Urinary bladder (tissue), 4 donors: ENCODE measurements around the gene CNMD. TPM values are rescaled to one million over a fixed set of nuclear protein-coding genes. Genes with fewer than 3 reads are reported as not detected.

Experiments
- DNase-seq: peaks from one replicate; pipeline ENCODE4 v3.0.0-alpha.2; 2015; ENCODE audit errors: extremely low spot score
- H3K27ac ChIP-seq: one replicate; pipeline ENCODE4 v1.5.1; 2013; ENCODE audit warnings: low read depth, mild to moderate bottlenecking, moderate library complexity
- H3K36me3 ChIP-seq: one replicate; pipeline ENCODE4 v1.6.1; 2013; ENCODE audit warnings: mild to moderate bottlenecking, moderate library complexity; ENCODE audit not compliant: insufficient read depth
- H3K4me1 ChIP-seq: one replicate; pipeline ENCODE4 v1.6.1; 2013; ENCODE audit warnings: mild to moderate bottlenecking, moderate library complexity; ENCODE audit not compliant: insufficient read depth
- H3K4me3 ChIP-seq: one replicate; pipeline ENCODE4 v1.5.1; 2013; ENCODE audit warnings: low read depth, low read length
- WGBS: extraction: QIAGEN DNeasy Blood & Tissue Kit; methylation state at CpG from one replicate; pipeline ENCODE4 v1.1.7; 2013; 5-methylcytosine and 5-hydroxymethylcytosine counted together
- polyA plus RNA-seq: library from polyadenylated mRNA; stranded (reverse); fragments of 200-250 nt; gene quantifications from one replicate; pipeline ENCODE4 v1.2.3, GENCODE V29; 2013
- total RNA-seq: library from RNA; depleted of rRNA; stranded (reverse); fragments of >200 nt; gene quantifications from one replicate; pipeline ENCODE4 v1.2.3, GENCODE V29; 2014
- donor health status: healthy with polysubstance abuse.
- donor health status: healthy.

Gene CNMD
- total and polyA plus RNA-seq, 2 donors = 0.42 TPM; not detected in 1

- WGBS = 45% methylated on average over 4 of the region's 4 CpGs
- no peak overlapping the region for H3K27ac ChIP-seq
- H3K4me3 ChIP-seq = no peak overlapping the region
- no peak for DNase-seq
- H3K4me1 ChIP-seq = no peaks in the 10 kb centered on the region
- no peaks in the 10 kb centered on the region for H3K36me3 ChIP-seq
Observed at GRCh38 chr13:52767949-52768516, 28.4 kb upstream of the CNMD start.

- Histone ChIP-seq H3K27ac (no peak overlapping the region), H3K36me3 (no peaks in the 10 kb centered on the region), H3K4me3 (no peak overlapping the region), H3K4me1 (no peaks in the 10 kb centered on the region)
- DNase-seq = no peak
- WGBS = 62% methylated on average over 11 of the region's 11 CpGs
Observed at GRCh38 chr13:52765611-52766390, 26.2 kb upstream of the CNMD start.

GRCh38 chr13:52760077-52760476 lies 20.5 kb upstream of the CNMD start:
- DNase-seq = no peak
- Histone ChIP-seq H3K36me3 (no peaks in the 10 kb centered on the region), H3K4me3 (no peak overlapping the region), H3K4me1 (no peaks in the 10 kb centered on the region), H3K27ac (no peak overlapping the region)
- 24% methylated on average over 2 of the region's 2 CpGs for WGBS

- Histone ChIP-seq H3K4me3 (no peak overlapping the region), H3K4me1 (no peaks in the 10 kb centered on the region), H3K27ac (no peak overlapping the region), H3K36me3 (no peaks in the 10 kb centered on the region)
- DNase-seq = no peak
- WGBS = 65% methylated on average over 3 of the region's 3 CpGs
Observed at GRCh38 chr13:52758114-52758513, 18.5 kb upstream of the CNMD start.

GRCh38 chr13:52751196-52751595 lies 11.6 kb upstream of the CNMD start:
- DNase-seq = no peak
- WGBS = 86% methylated on average over 5 of the region's 5 CpGs
- no peaks in the 10 kb centered on the region for H3K36me3 ChIP-seq
- no peaks in the 10 kb centered on the region for H3K4me1 ChIP-seq
- no peak overlapping the region for H3K27ac ChIP-seq
- H3K4me3 ChIP-seq = no peak overlapping the region

- no peak overlapping the region for H3K4me3 ChIP-seq
- H3K4me1 ChIP-seq = no peaks in the 10 kb centered on the region
- H3K27ac ChIP-seq = no peak overlapping the region
- no peak for DNase-seq
- H3K36me3 ChIP-seq = no peaks in the 10 kb centered on the region
- WGBS = 70% methylated on average over 1 of the region's 1 CpG
Observed at GRCh38 chr13:52750713-52751112, 11.1 kb upstream of the CNMD start.

GRCh38 chr13:52749419-52749818 lies 9.8 kb upstream of the CNMD start:
- H3K4me3 ChIP-seq = no peak overlapping the region
- WGBS = 32% methylated on average over 5 of the region's 5 CpGs
- no peak overlapping the region for H3K27ac ChIP-seq
- no peaks in the 10 kb centered on the region for H3K36me3 ChIP-seq
- no peaks in the 10 kb centered on the region for H3K4me1 ChIP-seq
- DNase-seq = no peak

GRCh38 chr13:52746141-52746540 lies 6.5 kb upstream of the CNMD start:
- WGBS = 76% methylated on average over 3 of the region's 3 CpGs
- H3K27ac ChIP-seq = no peak overlapping the region
- H3K36me3 ChIP-seq = no peaks in the 10 kb centered on the region
- no peak for DNase-seq
- H3K4me1 ChIP-seq = no peaks in the 10 kb centered on the region
- no peak overlapping the region for H3K4me3 ChIP-seq

- Histone ChIP-seq H3K36me3 (no peaks in the 10 kb centered on the region), H3K27ac (no peak overlapping the region), H3K4me3 (no peak overlapping the region), H3K4me1 (no peaks in the 10 kb centered on the region)
- WGBS = 51% methylated on average over 6 of the region's 6 CpGs
- DNase-seq = no peak
Observed at GRCh38 chr13:52744842-52745375, 5.3 kb upstream of the CNMD start.

GRCh38 chr13:52743988-52744387 lies 4.4 kb upstream of the CNMD start:
- Histone ChIP-seq H3K4me3 (no peak overlapping the region), H3K4me1 (no peaks in the 10 kb centered on the region), H3K36me3 (no peaks in the 10 kb centered on the region), H3K27ac (no peak overlapping the region)
- WGBS = 95% methylated on average over 3 of the region's 3 CpGs
- DNase-seq = no peak

- no peak overlapping the region for H3K27ac ChIP-seq
- H3K36me3 ChIP-seq = no peaks in the 10 kb centered on the region
- WGBS = 77% methylated on average over 1 of the region's 1 CpG
- DNase-seq = no peak
- H3K4me1 ChIP-seq = no peaks in the 10 kb centered on the region
- no peak overlapping the region for H3K4me3 ChIP-seq
Observed at GRCh38 chr13:52743569-52743968, 3.9 kb upstream of the CNMD start.

- H3K27ac ChIP-seq = no peak overlapping the region
- H3K36me3 ChIP-seq = no peaks in the 10 kb centered on the region
- 4% methylated on average over 75 of the region's 75 CpGs for WGBS
- no peak for DNase-seq
- no peaks in the 10 kb centered on the region for H3K4me1 ChIP-seq
- peak overlapping the region; percentile 38 for H3K4me3 ChIP-seq
Observed at GRCh38 chr13:52738719-52739467, 727 bp downstream of the CNMD start.

GRCh38 chr13:52737965-52738364 lies 1.7 kb downstream of the CNMD start:
- WGBS = 61% methylated on average over 4 of the region's 4 CpGs
- no peak for DNase-seq
- H3K4me1 ChIP-seq = no peaks in the 10 kb centered on the region
- H3K4me3 ChIP-seq = no peak overlapping the region
- H3K27ac ChIP-seq = no peak overlapping the region
- no peaks in the 10 kb centered on the region for H3K36me3 ChIP-seq

- no peak overlapping the region for H3K27ac ChIP-seq
- no peak for DNase-seq
- no peak overlapping the region for H3K4me3 ChIP-seq
- no peaks in the 10 kb centered on the region for H3K36me3 ChIP-seq
- no peaks in the 10 kb centered on the region for H3K4me1 ChIP-seq
Observed at GRCh38 chr13:52737451-52737850, 2.2 kb downstream of the CNMD start.
